HL-60 (cell line): ENCODE data around the gene UBXN7.

Experiments used
- DNase-seq, 2 experiments: peaks; one replicate each; pipeline ENCODE4 v3.0.0-alpha.2; 2010 to 2020; ENCODE audit warnings: low read depth in 1 of 2, low spot score in 1 of 2
- H3K27ac ChIP-seq: fragments of 250-450 bp; sonication (Bioruptor Pico); replicated peaks from 2 replicates; pipeline ENCODE4 v1.5.1; 2020; ENCODE audit warnings: mild to moderate bottlenecking, moderate library complexity
- H3K27me3 ChIP-seq: fragments of 250-450 bp; sonication (Bioruptor Pico); 2 replicates; pipeline ENCODE4 v1.5.1; 2021; ENCODE audit warnings: mild to moderate bottlenecking, moderate library complexity; ENCODE audit not compliant: insufficient read depth, poor library complexity, severe bottlenecking
- H3K4me3 ChIP-seq: replicated peaks from 2 replicates; pipeline ENCODE4 v1.5.1; 2011; ENCODE audit warnings: mild to moderate bottlenecking, control low read depth, low read length; ENCODE audit not compliant: insufficient read depth
- GABPA ChIP-seq: IDR thresholded peaks from 2 replicates; pipeline ENCODE4 v1.6.1; 2012; ENCODE audit warnings: low read depth
- POLR2AphosphoS5 ChIP-seq: IDR thresholded peaks from 2 replicates; pipeline ENCODE4 v1.6.1; 2012; ENCODE audit warnings: low read depth
- SPI1 ChIP-seq: IDR thresholded peaks from 2 replicates; pipeline ENCODE4 v1.6.1; 2012; ENCODE audit warnings: low read depth, mild to moderate bottlenecking, borderline replicate concordance
- TF ChIP-seq, protein P1 (sequence below): IDR thresholded peaks from 2 replicates; pipeline ENCODE4 v1.6.1; 2012; ENCODE audit warnings: low read depth; ENCODE audit not compliant: insufficient replicate concordance
- TF ChIP-seq, protein P2 (sequence below): IDR thresholded peaks from one replicate; pipeline ENCODE4 v1.5.1; 2011; ENCODE audit warnings: low read length, control low read depth, inconsistent platforms; ENCODE audit not compliant: insufficient read depth

Gene UBXN7

DNA sequence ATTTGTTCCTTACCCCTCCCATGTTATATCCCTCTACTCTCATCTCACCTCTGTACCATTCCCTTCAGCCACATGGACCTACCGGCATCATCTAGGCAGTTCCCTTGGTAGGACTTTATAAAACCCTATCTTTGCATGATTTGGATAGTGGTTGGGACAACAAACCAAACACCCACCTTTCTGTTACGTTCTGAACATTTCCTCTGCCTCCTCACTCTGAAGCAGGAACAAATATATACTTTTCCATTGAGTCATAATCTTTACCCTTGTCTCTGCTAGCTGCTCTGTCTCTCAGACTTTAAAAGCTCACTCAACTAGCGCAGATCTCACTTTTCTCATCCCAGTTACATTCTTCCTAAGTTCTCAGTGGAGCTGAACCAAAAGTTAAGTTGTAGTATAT, 17.8 kb downstream of the UBXN7 start:
- Histone ChIP-seq H3K27me3 (no peaks in the 10 kb centered on the region), H3K27ac (no peak overlapping the region), H3K4me3 (no peak overlapping the region)
- TF ChIP-seq, protein P1, sequence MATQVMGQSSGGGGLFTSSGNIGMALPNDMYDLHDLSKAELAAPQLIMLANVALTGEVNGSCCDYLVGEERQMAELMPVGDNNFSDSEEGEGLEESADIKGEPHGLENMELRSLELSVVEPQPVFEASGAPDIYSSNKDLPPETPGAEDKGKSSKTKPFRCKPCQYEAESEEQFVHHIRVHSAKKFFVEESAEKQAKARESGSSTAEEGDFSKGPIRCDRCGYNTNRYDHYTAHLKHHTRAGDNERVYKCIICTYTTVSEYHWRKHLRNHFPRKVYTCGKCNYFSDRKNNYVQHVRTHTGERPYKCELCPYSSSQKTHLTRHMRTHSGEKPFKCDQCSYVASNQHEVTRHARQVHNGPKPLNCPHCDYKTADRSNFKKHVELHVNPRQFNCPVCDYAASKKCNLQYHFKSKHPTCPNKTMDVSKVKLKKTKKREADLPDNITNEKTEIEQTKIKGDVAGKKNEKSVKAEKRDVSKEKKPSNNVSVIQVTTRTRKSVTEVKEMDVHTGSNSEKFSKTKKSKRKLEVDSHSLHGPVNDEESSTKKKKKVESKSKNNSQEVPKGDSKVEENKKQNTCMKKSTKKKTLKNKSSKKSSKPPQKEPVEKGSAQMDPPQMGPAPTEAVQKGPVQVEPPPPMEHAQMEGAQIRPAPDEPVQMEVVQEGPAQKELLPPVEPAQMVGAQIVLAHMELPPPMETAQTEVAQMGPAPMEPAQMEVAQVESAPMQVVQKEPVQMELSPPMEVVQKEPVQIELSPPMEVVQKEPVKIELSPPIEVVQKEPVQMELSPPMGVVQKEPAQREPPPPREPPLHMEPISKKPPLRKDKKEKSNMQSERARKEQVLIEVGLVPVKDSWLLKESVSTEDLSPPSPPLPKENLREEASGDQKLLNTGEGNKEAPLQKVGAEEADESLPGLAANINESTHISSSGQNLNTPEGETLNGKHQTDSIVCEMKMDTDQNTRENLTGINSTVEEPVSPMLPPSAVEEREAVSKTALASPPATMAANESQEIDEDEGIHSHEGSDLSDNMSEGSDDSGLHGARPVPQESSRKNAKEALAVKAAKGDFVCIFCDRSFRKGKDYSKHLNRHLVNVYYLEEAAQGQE: no peak
- TF ChIP-seq GABPA: no peak
- TF ChIP-seq, protein P2, sequence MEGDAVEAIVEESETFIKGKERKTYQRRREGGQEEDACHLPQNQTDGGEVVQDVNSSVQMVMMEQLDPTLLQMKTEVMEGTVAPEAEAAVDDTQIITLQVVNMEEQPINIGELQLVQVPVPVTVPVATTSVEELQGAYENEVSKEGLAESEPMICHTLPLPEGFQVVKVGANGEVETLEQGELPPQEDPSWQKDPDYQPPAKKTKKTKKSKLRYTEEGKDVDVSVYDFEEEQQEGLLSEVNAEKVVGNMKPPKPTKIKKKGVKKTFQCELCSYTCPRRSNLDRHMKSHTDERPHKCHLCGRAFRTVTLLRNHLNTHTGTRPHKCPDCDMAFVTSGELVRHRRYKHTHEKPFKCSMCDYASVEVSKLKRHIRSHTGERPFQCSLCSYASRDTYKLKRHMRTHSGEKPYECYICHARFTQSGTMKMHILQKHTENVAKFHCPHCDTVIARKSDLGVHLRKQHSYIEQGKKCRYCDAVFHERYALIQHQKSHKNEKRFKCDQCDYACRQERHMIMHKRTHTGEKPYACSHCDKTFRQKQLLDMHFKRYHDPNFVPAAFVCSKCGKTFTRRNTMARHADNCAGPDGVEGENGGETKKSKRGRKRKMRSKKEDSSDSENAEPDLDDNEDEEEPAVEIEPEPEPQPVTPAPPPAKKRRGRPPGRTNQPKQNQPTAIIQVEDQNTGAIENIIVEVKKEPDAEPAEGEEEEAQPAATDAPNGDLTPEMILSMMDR: no peak
- TF ChIP-seq POLR2AphosphoS5: no peak
- DNase-seq: no peak

DNA sequence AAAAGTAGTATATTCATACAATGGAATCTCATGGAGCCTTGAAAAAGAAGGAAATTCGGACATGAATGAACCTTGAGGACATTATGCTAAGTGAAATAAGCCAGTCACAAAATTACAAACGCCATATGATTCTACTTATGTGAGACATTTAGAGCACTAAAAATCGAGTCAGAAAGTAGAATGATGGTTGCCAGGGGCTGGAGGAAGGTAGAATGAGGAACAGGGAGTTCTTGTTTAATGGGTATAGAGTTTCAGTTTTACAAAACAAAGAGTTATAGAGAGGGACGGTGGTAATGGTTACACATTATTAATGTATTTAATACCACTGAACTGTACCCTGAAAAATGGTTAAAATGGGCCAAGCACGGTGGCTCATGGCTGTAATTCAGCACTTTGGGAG, 19.5 kb downstream of the UBXN7 start:
- Histone ChIP-seq H3K4me3 (no peak overlapping the region), H3K27ac (no peak overlapping the region), H3K27me3 (no peaks in the 10 kb centered on the region)
- no peak for TF ChIP-seq SPI1
- TF ChIP-seq, protein P2: no peak
- no peak for TF ChIP-seq GABPA
- TF ChIP-seq, protein P1: no peak
- no peak for TF ChIP-seq POLR2AphosphoS5
- DNase-seq: no peak

DNA sequence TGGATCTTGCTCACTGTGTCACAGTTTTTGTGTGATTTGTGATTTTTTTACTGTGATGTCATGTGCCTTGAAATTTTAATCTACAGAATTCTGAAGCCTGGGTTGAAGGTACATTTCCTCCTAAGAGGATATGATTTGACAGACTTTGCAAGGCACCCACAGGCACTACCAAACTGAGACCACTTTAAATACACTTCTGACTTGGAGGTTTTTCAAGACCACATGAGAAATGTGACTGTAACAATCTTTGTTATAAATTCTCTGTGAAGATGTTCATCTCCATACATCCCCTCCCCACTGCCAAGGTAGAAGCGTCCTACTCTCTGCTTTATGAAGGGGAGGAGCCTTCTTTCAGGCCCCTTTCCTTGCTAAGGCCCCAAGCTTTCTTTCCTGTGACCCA, 22.8 kb downstream of the UBXN7 start:
- no peak overlapping the region for H3K4me3 ChIP-seq
- TF ChIP-seq, protein P1: no peak
- TF ChIP-seq, protein P2: no peak
- TF ChIP-seq POLR2AphosphoS5 (no peak), GABPA (no peak), SPI1 (no peak)
- no peak overlapping the region for H3K27ac ChIP-seq
- DNase-seq: no peak
- H3K27me3 ChIP-seq: no peaks in the 10 kb centered on the region
